ENCODE results near the gene SRGAP1.

The SRGAP1 gene

GRCh38 chr12:63844391-63845341, at the start of gene SRGAP1:
TSS of gene SRGAP1 (plus strand) at chr12:63844700. CDS start at chr12:63844817, 117 bp downstream.
- peak; percentile 69 for DNase-seq

GRCh38 chr12:63795032-63795687, 49.3 kb upstream of the SRGAP1 start:
- DNase-seq: no peak

GRCh38 chr12:63795944-63796343, 48.6 kb upstream of the SRGAP1 start:
- DNase-seq: no peak

- DNase-seq: peak; percentile 46
Observed at GRCh38 chr12:63802012-63802608, 42.4 kb upstream of the SRGAP1 start.

GRCh38 chr12:63804746-63805145, 39.8 kb upstream of the SRGAP1 start:
- DNase-seq: no peak

- DNase-seq: peak; percentile 87
Observed at GRCh38 chr12:63805704-63806672, 38.5 kb upstream of the SRGAP1 start.

GRCh38 chr12:63808631-63809030, 35.9 kb upstream of the SRGAP1 start:
- DNase-seq: no peak

GRCh38 chr12:63809566-63809965, 34.9 kb upstream of the SRGAP1 start:
- DNase-seq: no peak

GRCh38 chr12:63811334-63811733, 33.2 kb upstream of the SRGAP1 start:
- no peak for DNase-seq

- DNase-seq: no peak
Observed at GRCh38 chr12:63811755-63812154, 32.7 kb upstream of the SRGAP1 start.

- DNase-seq: peak; percentile 20
Observed at GRCh38 chr12:63814146-63814772, 30.2 kb upstream of the SRGAP1 start.

- no peak for DNase-seq
Observed at GRCh38 chr12:63815482-63815852, 29.0 kb upstream of the SRGAP1 start.

- DNase-seq: no peak
Observed at GRCh38 chr12:63816031-63816430, 28.5 kb upstream of the SRGAP1 start.

- DNase-seq: no peak
Observed at GRCh38 chr12:63820427-63820826, 24.1 kb upstream of the SRGAP1 start.

GRCh38 chr12:63821781-63822251, 22.7 kb upstream of the SRGAP1 start:
- no peak for DNase-seq

- DNase-seq: no peak
Observed at GRCh38 chr12:63822352-63822751, 22.1 kb upstream of the SRGAP1 start.

- DNase-seq: no peak
Observed at GRCh38 chr12:63823040-63823439, 21.5 kb upstream of the SRGAP1 start.

GRCh38 chr12:63826006-63826585, 18.4 kb upstream of the SRGAP1 start:
- DNase-seq: peak; percentile 59

- no peak for DNase-seq
Observed at GRCh38 chr12:63828867-63829266, 15.6 kb upstream of the SRGAP1 start.

GRCh38 chr12:63836046-63836445, 8.5 kb upstream of the SRGAP1 start:
- DNase-seq: no peak

GRCh38 chr12:63836936-63837335, 7.6 kb upstream of the SRGAP1 start:
- DNase-seq: no peak

Data from NCI-H146 (cell line).